ENCODE measurements around the gene IFI27L2. TPM values are rescaled to one million over a fixed set of nuclear protein-coding genes. Genes with fewer than 3 reads are reported as not detected.

Gene IFI27L2
- total RNA-seq, 5 donors from 2014 or later (not counting 1 experiment from before 2014, with no cell fraction given), result 18.2 to 37.4 (median 27.7) TPM

GRCh38 chr14:94119071-94119470 is 10.3 kb downstream of the IFI27L2 start:
- POLR2A ChIA-PET, result interaction anchor here in 1 of 2 donors (0.5 kb wide), 1 partner anchor 31 kb away, joined by 3 read pairs; no protein-coding TSS in a partner anchor
- H3K27me3 Mint-ChIP-seq, result peaks cover 23 to 32% of the 10 kb centered on the region in 2 donors
- peaks cover 8% of the 10 kb centered on the region for H3K36me3 Mint-ChIP-seq
- H3K4me1 Mint-ChIP-seq, result no peaks in the 10 kb centered on the region
- Histone ChIP-seq H3K27ac (ENCODE audit: low read length) (no peak overlapping the region), H3K4me3 (ENCODE audit: control insufficient read depth in 1 of 2, extremely low read depth in 1 of 2, low read length in 1 of 2) (no peak overlapping the region), H3K36me3 (ENCODE audit: control insufficient read depth in 2 of 2, extremely low read depth in 1 of 2, insufficient read depth in 1 of 2, low read length in 1 of 2) (no peaks in the 10 kb centered on the region), H3K4me1 (ENCODE audit: control insufficient read depth in 1 of 2, extremely low read depth in 1 of 2, insufficient read depth in 2 of 2, low read length in 2 of 2) (no peaks in the 10 kb centered on the region), H3K27me3 (replicated peaks in 1 of 2; ENCODE audit: control insufficient read depth in 2 of 2, extremely low read depth in 1 of 2, insufficient read depth in 2 of 2, low read length in 1 of 2) (peaks cover 0 to 43% of the 10 kb centered on the region in 2 experiments), H3K9me3 (no peaks in the 10 kb centered on the region)
- ATAC-seq (replicated peaks in 1 of 4) (no peak), DNase-seq (no peak)
- H3K4me3 Mint-ChIP-seq, result no peak overlapping the region
- H3K27ac Mint-ChIP-seq, result no peak overlapping the region
- CTCF ChIA-PET, result interaction anchor here in 1 of 2 donors (0.6 kb wide), 1 partner anchor 10 kb away, joined by 4 read pairs; no protein-coding TSS in a partner anchor
- peaks cover 13 to 25% (median 15%) of the 10 kb centered on the region in 3 donors for H3K9me3 Mint-ChIP-seq

- no peak for DNase-seq
- Mint-ChIP-seq H3K9me3 (peaks cover 11 to 25% (median 13%) of the 10 kb centered on the region in 3 donors), H3K27me3 (peaks cover 23 to 32% of the 10 kb centered on the region in 2 donors), H3K27ac (no peak overlapping the region), H3K36me3 (peaks cover 8% of the 10 kb centered on the region), H3K4me3 (no peak overlapping the region), H3K4me1 (no peaks in the 10 kb centered on the region)
- ChIA-PET POLR2A (no interaction called here), CTCF (no interaction called here)
- Histone ChIP-seq H3K4me1 (ENCODE audit: control insufficient read depth in 1 of 2, extremely low read depth in 1 of 2, insufficient read depth in 2 of 2, low read length in 2 of 2) (no peaks in the 10 kb centered on the region), H3K27ac (ENCODE audit: low read length) (no peak overlapping the region), H3K27me3 (replicated peaks in 1 of 2; ENCODE audit: control insufficient read depth in 2 of 2, extremely low read depth in 1 of 2, insufficient read depth in 2 of 2, low read length in 1 of 2) (peaks cover 0 to 43% of the 10 kb centered on the region in 2 experiments), H3K36me3 (ENCODE audit: control insufficient read depth in 2 of 2, extremely low read depth in 1 of 2, insufficient read depth in 1 of 2, low read length in 1 of 2) (no peaks in the 10 kb centered on the region), H3K4me3 (ENCODE audit: control insufficient read depth in 1 of 2, extremely low read depth in 1 of 2, low read length in 1 of 2) (no peak overlapping the region), H3K9me3 (no peaks in the 10 kb centered on the region)
- no peak for ATAC-seq (replicated peaks in 1 of 4)
- 62% methylated on average over 7 of the region's 9 CpGs for whole genome bisulfite sequencing (ENCODE audit: insufficient coverage)
These were observed 11.5 kb downstream of the IFI27L2 start for GRCh38 chr14:94117856-94118255.

- POLR2A ChIA-PET, result no interaction called here
- ATAC-seq (replicated peaks in 1 of 4), result no peak
- Mint-ChIP-seq H3K27me3 (peaks cover 23 to 34% of the 10 kb centered on the region in 2 donors), H3K9me3 (peaks cover 11 to 20% (median 13%) of the 10 kb centered on the region in 3 donors), H3K36me3 (peaks cover 8% of the 10 kb centered on the region), H3K4me1 (no peaks in the 10 kb centered on the region), H3K4me3 (no peak overlapping the region), H3K27ac (no peak overlapping the region)
- Histone ChIP-seq H3K4me1 (ENCODE audit: control insufficient read depth in 1 of 2, extremely low read depth in 1 of 2, insufficient read depth in 2 of 2, low read length in 2 of 2) (no peaks in the 10 kb centered on the region), H3K9me3 (no peaks in the 10 kb centered on the region), H3K27me3 (replicated peaks in 1 of 2; ENCODE audit: control insufficient read depth in 2 of 2, extremely low read depth in 1 of 2, insufficient read depth in 2 of 2, low read length in 1 of 2) (peaks cover 0 to 46% of the 10 kb centered on the region in 2 experiments), H3K4me3 (ENCODE audit: control insufficient read depth in 1 of 2, extremely low read depth in 1 of 2, low read length in 1 of 2) (no peak overlapping the region), H3K36me3 (ENCODE audit: control insufficient read depth in 2 of 2, extremely low read depth in 1 of 2, insufficient read depth in 1 of 2, low read length in 1 of 2) (no peaks in the 10 kb centered on the region), H3K27ac (ENCODE audit: low read length) (no peak overlapping the region)
- DNase-seq, result no peak
- 81% methylated on average over 3 of the region's 10 CpGs for WGBS (ENCODE audit: insufficient coverage)
- CTCF ChIA-PET, result no interaction called here
These were observed 12.7 kb downstream of the IFI27L2 start for GRCh38 chr14:94116701-94117100.

- DNase-seq (no peak), ATAC-seq (replicated peaks in 1 of 4) (no peak)
- no peaks in the 10 kb centered on the region for H3K4me1 Mint-ChIP-seq
- peaks cover 6 to 14% (median 9%) of the 10 kb centered on the region in 3 donors for H3K9me3 Mint-ChIP-seq
- POLR2A ChIA-PET, result no interaction called here
- no peaks in the 10 kb centered on the region for H3K36me3 ChIP-seq (ENCODE audit: control insufficient read depth in 2 of 2, extremely low read depth in 1 of 2, insufficient read depth in 1 of 2, low read length in 1 of 2)
- H3K4me1 ChIP-seq (ENCODE audit: control insufficient read depth in 1 of 2, extremely low read depth in 1 of 2, insufficient read depth in 2 of 2, low read length in 2 of 2), result no peaks in the 10 kb centered on the region
- peaks cover 0 to 41% of the 10 kb centered on the region in 2 experiments for H3K27me3 ChIP-seq (replicated peaks in 1 of 2; ENCODE audit: control insufficient read depth in 2 of 2, extremely low read depth in 1 of 2, insufficient read depth in 2 of 2, low read length in 1 of 2)
- no peak overlapping the region for H3K27ac Mint-ChIP-seq
- H3K36me3 Mint-ChIP-seq, result peaks cover 3% of the 10 kb centered on the region
- H3K4me3 Mint-ChIP-seq, result no peak overlapping the region
- H3K27me3 Mint-ChIP-seq, result peaks cover 18 to 31% of the 10 kb centered on the region in 2 donors
- CTCF ChIA-PET, result no interaction called here
- no peaks in the 10 kb centered on the region for H3K9me3 ChIP-seq
- no peak overlapping the region for H3K4me3 ChIP-seq (ENCODE audit: control insufficient read depth in 1 of 2, extremely low read depth in 1 of 2, low read length in 1 of 2)
- H3K27ac ChIP-seq (ENCODE audit: low read length), result no peak overlapping the region
- 91% methylated on average over 6 of the region's 15 CpGs for WGBS (ENCODE audit: insufficient coverage)
These were observed 13.8 kb downstream of the IFI27L2 start for GRCh38 chr14:94115631-94116030.

- H3K9me3 ChIP-seq, result no peaks in the 10 kb centered on the region
- no peaks in the 10 kb centered on the region for H3K4me1 ChIP-seq (ENCODE audit: control insufficient read depth in 1 of 2, extremely low read depth in 1 of 2, insufficient read depth in 2 of 2, low read length in 2 of 2)
- CTCF ChIA-PET, result no interaction called here
- H3K27me3 ChIP-seq (replicated peaks in 1 of 2; ENCODE audit: control insufficient read depth in 2 of 2, extremely low read depth in 1 of 2, insufficient read depth in 2 of 2, low read length in 1 of 2), result peaks cover 0 to 41% of the 10 kb centered on the region in 2 experiments
- H3K4me3 ChIP-seq (ENCODE audit: control insufficient read depth in 1 of 2, extremely low read depth in 1 of 2, low read length in 1 of 2), result no peak overlapping the region
- no peak for ATAC-seq (replicated peaks in 1 of 4)
- H3K9me3 Mint-ChIP-seq, result peaks cover 3 to 9% (median 6%) of the 10 kb centered on the region in 3 donors
- peaks cover 16 to 31% of the 10 kb centered on the region in 2 donors for H3K27me3 Mint-ChIP-seq
- POLR2A ChIA-PET, result no interaction called here
- DNase-seq, result no peak
- no peak overlapping the region for H3K4me3 Mint-ChIP-seq
- no peaks in the 10 kb centered on the region for H3K36me3 Mint-ChIP-seq
- H3K4me1 Mint-ChIP-seq, result no peaks in the 10 kb centered on the region
- no peak overlapping the region for H3K27ac Mint-ChIP-seq
- WGBS (ENCODE audit: insufficient coverage), result 22% methylated on average over 3 of the region's 4 CpGs
- H3K27ac ChIP-seq (ENCODE audit: low read length), result no peak overlapping the region
- no peaks in the 10 kb centered on the region for H3K36me3 ChIP-seq (ENCODE audit: control insufficient read depth in 2 of 2, extremely low read depth in 1 of 2, insufficient read depth in 1 of 2, low read length in 1 of 2)
These were observed 14.3 kb downstream of the IFI27L2 start for GRCh38 chr14:94115058-94115591.

GRCh38 chr14:94114589-94115057 is 14.8 kb downstream of the IFI27L2 start:
- Mint-ChIP-seq H3K27ac (no peak overlapping the region), H3K4me1 (no peaks in the 10 kb centered on the region), H3K9me3 (peaks cover 2 to 4% (median 3%) of the 10 kb centered on the region in 3 donors), H3K27me3 (peaks cover 16 to 30% of the 10 kb centered on the region in 2 donors), H3K4me3 (no peak overlapping the region), H3K36me3 (no peaks in the 10 kb centered on the region)
- ChIA-PET CTCF (no interaction called here), POLR2A (no interaction called here)
- 92% methylated on average over 2 of the region's 5 CpGs for WGBS (ENCODE audit: insufficient coverage)
- no peak overlapping the region for H3K4me3 ChIP-seq (ENCODE audit: control insufficient read depth in 1 of 2, extremely low read depth in 1 of 2, low read length in 1 of 2)
- no peaks in the 10 kb centered on the region for H3K36me3 ChIP-seq (ENCODE audit: control insufficient read depth in 2 of 2, extremely low read depth in 1 of 2, insufficient read depth in 1 of 2, low read length in 1 of 2)
- H3K4me1 ChIP-seq (ENCODE audit: control insufficient read depth in 1 of 2, extremely low read depth in 1 of 2, insufficient read depth in 2 of 2, low read length in 2 of 2), result no peaks in the 10 kb centered on the region
- ATAC-seq (replicated peaks in 1 of 4), result no peak
- no peaks in the 10 kb centered on the region for H3K9me3 ChIP-seq
- peaks cover 0 to 37% of the 10 kb centered on the region in 2 experiments for H3K27me3 ChIP-seq (replicated peaks in 1 of 2; ENCODE audit: control insufficient read depth in 2 of 2, extremely low read depth in 1 of 2, insufficient read depth in 2 of 2, low read length in 1 of 2)
- no peak overlapping the region for H3K27ac ChIP-seq (ENCODE audit: low read length)
- DNase-seq, result no peak

Measured in T-cell (primary cell).